Body of pancreas (tissue), 4 donors: ENCODE data around the gene ROBO2.

Experiments used
- CTCF ChIP-seq, 7 experiments: fragments of 450-650 bp in 4 of 7; fragments of 200-600 bp in 3 of 7; sonication (generic) in 3 of 7; IDR thresholded peaks; one replicate each; pipeline ENCODE4 v1.5.1; 2016 to 2019; ENCODE audit warnings: antibody characterized with exemption in 7 of 7
- POLR2A ChIP-seq, 3 donors: fragments of 450-650 bp; IDR thresholded peaks; one replicate each; pipeline ENCODE4 v1.6.1; 2016; ENCODE audit warnings: antibody characterized with exemption in 3 of 3, mild to moderate bottlenecking in 2 of 3

GRCh38 chr3:77028005-77028404, 11.9 kb upstream of the ROBO2 start:
- TF ChIP-seq CTCF (IDR thresholded peaks at IDR 0.05) (no peak), POLR2A (IDR thresholded peaks at IDR 0.05) (no peak)
